GM12874 (cell line): ENCODE data around the gene BARX2.

Experiments
- CTCF ChIP-seq: IDR thresholded peaks from 2 replicates; pipeline ENCODE4 v1.5.1; 2011; ENCODE audit warnings: low read depth, mild to moderate bottlenecking, control low read depth, low read length, moderate library complexity; ENCODE audit not compliant: insufficient read depth

Gene BARX2

GRCh38 chr11:129376658-129377341 lies 1.2 kb downstream of the BARX2 start:
- no peak for TF ChIP-seq CTCF

GRCh38 chr11:129377739-129378138 lies 2.1 kb downstream of the BARX2 start:
- TF ChIP-seq CTCF: no peak

- no peak for TF ChIP-seq CTCF
Measured at GRCh38 chr11:129380413-129380812, 4.8 kb downstream of the BARX2 start.

- TF ChIP-seq CTCF: no peak
Measured at GRCh38 chr11:129382583-129382982, 6.9 kb downstream of the BARX2 start.

- no peak for TF ChIP-seq CTCF
Measured at GRCh38 chr11:129383060-129383459, 7.4 kb downstream of the BARX2 start.

- TF ChIP-seq CTCF: no peak
Measured at GRCh38 chr11:129383502-129383901, 7.9 kb downstream of the BARX2 start.

- no peak for TF ChIP-seq CTCF
Measured at GRCh38 chr11:129384415-129384814, 8.8 kb downstream of the BARX2 start.

GRCh38 chr11:129385801-129386200 lies 10.2 kb downstream of the BARX2 start:
- TF ChIP-seq CTCF: no peak
